GM19351 (cell line): Measurements from ENCODE around the gene FAM83B.
"Not testable (repeated sequence)": the region's sequence is repeated elsewhere in the genome, so short reads cannot be mapped to it uniquely, and the experiment has no call there.

Experiments used
- ATAC-seq: cut with Tn5 transposase; IDR thresholded peaks from one replicate; pipeline ENCODE4 v1.9.1; 2021; ENCODE audit warnings: mild to moderate bottlenecking, moderate library complexity; ENCODE audit not compliant: unreplicated experiment

Gene FAM83B

DNA sequence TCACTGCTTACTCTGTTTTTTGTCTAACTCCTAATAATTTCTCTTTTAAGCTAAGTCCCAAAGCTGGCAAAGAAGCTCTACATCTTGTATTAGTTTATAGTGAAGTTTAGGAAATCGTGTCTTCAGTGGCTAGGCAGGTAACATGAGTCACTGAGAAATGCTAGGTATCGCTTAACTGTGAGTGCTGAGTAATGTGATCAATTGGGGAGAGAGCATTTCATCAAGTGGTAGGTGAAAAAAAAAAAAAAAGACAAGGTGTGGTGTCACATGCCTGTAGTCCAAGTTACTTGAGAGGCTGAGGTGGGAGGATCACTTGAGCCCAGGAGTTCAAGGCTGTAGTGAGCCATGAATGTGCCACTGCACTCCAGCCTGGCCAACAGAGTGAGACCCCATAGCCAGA, 125.3 kb downstream of the FAM83B start:
- no peak for ATAC-seq

DNA sequence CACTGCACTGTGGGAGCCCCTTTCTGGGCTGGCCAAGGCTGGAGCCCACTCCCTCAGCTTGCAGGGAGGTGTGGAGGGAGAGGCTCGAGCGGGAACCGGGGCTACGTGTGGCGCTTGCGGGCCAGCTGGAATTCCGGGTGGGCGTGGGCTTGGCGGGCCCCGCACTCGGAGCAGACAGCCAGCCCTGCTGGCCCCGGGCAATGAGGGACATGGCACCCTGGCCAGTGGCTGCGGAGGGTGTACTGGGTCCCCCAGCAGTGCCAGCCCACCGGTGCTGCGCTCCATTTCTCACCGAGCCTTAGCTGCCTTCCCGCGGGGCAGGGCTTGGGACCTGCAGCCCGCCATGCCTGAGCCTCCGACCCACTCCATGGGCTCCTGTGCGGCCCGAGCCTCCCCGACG, 132.6 kb downstream of the FAM83B start:
- ATAC-seq, result not testable (repeated sequence)

DNA sequence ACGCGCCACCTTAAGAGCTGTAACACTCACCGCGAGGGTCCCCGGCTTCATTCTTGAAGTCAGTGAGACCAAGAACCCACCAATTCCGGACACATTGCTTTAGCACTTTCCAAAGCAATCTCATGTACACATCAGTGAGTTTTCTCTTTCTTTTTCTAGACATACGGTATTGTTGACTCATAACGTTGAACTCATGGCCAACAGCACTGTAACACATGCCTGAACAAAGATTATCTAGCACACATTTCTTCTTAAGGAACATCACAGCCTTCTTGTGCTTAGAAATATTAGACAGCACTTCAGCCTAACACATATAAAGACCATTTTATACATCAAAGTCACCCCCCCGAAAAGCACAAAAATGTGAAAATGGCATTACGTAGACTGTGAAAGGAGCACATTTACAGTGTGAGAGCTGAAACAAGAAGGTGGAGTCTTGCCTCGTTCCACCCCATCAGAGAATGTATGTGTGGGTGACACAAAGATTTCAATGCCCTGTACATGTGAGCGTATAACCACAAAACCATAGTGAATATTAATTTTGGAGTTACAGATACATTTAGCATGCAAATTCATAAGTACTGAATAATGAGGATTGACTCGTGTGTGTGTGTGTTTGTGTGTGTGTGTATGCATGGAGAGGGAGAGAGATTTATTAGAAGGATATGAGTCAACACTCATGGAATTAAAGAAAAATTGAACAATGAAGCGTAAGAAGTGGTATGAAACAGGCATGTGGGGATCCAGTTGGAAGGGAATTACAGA, 134.1 kb downstream of the FAM83B start:
- ATAC-seq, result no peak

DNA sequence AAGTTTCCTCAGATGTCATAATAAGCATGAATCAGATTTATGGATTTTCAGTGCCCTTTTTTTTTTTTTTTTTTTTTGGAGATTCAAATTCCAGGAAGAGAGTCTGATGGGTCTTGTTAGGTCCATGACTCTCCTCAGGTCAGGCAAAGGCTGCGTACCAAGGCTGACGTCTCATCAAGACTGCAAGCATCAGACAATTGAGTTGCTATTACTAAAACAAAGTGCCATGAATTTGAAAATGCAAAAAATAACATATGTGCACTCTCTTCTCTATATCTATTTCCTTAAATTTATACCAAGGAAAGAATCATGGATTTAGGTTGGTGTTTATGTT, 134.7 kb downstream of the FAM83B start:
- ATAC-seq, result no peak

DNA sequence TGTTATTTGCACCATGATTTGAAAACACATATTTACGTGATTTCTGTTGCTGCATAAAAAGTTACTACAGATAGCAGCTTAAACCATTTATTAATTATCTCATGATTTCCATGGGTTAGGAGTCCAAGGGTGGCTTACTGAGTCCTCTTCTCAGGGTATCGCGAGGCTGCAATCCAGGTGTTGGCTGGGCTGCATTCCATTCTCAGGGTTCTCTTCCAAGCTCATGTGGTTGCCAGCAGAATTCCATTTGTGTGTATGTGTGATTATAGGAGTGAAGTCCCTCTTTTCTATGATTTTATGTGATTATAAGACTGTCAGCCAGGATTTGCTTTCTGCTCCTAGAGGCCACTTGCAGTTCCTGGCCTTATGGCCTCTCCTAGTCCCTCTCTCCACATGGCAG, 135.1 kb downstream of the FAM83B start:
- ATAC-seq, result no peak

DNA sequence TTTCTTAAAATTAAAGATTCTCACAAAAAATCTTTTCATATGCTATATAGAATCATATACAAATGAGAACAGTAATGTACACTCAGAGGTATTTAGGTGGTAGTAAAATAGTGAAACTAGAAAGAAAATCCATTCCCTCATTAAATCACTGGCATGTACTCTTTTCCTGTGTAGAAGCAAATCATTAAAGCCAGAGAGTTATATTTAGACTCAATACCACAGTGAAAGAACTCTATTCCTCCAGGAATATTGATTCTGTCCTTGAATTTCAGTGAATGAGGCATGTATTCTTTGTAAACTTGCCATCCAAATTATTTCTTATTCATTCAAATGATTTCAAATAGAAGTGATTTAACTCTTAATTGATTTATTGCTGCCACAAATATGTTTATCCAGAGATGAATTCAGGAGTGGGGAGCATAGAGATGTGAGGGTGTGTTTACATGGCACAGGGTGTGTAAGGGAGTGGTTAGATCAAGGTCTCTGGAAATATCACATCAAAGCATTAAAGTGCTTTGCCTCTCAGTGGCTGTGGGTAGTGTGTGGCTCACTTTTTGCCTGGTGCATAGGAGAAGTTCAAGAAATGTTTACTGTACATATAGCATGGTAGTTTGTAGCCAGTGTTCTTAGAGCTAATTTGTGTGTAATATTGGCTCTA, 141.2 kb downstream of the FAM83B start:
- no peak for ATAC-seq

DNA sequence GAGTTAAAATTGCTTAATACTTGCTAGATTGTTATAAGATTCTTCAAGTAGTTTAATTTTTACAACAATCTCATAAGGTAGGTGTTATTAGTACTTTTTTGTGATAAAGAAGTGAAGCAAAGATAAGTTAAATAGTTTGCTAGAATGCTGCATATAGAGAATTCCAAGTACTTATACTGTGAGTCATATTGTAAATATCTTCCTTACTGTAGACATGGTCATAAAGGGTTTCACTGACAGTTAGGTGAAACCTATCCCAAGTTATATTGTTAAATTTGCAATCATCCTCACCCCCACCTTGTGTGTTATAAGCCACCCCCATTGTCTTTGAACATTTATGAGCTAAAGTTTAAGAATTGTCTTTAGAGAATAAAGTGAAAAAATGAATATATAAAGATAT, 142.0 kb downstream of the FAM83B start:
- no peak for ATAC-seq

DNA sequence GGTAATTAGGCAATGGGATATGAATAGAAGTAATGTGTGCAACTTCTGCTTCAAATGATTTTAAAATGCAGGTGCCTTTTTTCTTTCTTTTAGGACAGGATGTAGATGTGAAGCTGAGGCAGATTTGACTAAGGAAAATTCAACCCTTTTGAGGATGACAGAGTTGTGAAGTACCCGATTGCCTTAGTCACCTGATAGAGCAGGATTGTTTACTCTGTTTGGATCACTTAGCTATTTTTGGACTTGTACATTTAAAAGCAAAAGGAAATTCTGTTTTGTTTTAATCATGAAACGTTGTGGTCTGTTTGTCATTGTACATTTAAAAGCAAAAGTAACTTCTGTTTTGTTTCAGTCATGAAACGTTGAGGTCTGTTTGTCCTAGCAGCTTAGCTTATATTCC, 143.4 kb downstream of the FAM83B start:
- no peak for ATAC-seq
